GM21737 (cell line): Measurements from ENCODE around the gene NACC1.
"Not testable (repeated sequence)": the region's sequence is repeated elsewhere in the genome, so short reads cannot be mapped to it uniquely, and the experiment has no call there.

Experiments used
- ATAC-seq: cut with Tn5 transposase; IDR thresholded peaks from one replicate; pipeline ENCODE4 v1.9.1; 2021; ENCODE audit warnings: mild to moderate bottlenecking, moderate library complexity; ENCODE audit not compliant: unreplicated experiment

The NACC1 gene

DNA sequence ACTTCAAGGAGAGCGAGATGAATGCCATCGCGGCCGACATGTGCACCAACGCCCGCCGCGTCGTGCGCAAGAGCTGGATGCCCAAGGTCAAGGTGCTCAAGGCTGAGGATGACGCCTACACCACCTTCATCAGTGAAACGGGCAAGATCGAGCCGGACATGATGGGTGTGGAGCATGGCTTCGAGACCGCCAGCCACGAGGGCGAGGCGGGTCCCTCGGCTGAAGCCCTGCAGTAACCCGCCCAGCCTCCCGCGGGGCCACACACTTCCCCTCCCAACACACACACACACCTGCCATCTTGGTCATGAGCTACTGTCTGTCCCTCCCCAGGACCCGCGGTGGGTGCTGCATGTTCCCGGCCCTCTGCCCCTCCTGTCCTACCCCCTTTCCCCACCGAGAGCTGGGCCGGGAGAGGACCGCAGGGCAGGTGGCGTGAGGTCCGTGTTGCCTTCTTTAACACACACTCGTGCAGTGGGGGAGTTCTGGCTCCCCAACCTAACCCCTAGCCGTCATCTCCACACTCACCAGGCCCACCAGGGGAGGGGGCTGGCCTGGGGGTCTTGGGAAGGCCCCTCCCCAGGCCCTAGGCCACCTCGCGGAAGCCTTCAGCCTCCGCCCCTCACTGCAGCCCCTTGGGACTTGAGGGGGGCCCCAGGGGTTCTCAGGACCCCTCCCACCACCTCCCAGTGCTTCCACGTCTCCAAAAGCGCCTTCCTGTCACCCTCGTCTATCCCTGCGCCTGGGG is 20.3 kb downstream of the NACC1 start:
- no peak for ATAC-seq

DNA sequence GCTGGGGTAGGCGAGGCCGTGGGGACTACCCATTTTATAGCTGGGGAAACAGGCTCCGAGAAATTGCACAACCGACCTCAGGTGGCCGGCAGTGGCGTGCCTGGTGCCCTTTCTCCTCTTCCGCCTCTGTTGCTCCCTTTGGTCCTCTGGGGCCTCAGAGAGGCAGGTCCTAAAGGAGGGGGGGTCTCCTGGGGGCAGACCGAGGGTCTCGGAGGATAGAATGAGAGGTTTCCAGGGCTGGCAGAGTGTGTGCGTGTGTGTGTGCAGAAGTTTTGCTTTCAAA is 20.8 kb downstream of the NACC1 start:
- ATAC-seq, result no peak

DNA sequence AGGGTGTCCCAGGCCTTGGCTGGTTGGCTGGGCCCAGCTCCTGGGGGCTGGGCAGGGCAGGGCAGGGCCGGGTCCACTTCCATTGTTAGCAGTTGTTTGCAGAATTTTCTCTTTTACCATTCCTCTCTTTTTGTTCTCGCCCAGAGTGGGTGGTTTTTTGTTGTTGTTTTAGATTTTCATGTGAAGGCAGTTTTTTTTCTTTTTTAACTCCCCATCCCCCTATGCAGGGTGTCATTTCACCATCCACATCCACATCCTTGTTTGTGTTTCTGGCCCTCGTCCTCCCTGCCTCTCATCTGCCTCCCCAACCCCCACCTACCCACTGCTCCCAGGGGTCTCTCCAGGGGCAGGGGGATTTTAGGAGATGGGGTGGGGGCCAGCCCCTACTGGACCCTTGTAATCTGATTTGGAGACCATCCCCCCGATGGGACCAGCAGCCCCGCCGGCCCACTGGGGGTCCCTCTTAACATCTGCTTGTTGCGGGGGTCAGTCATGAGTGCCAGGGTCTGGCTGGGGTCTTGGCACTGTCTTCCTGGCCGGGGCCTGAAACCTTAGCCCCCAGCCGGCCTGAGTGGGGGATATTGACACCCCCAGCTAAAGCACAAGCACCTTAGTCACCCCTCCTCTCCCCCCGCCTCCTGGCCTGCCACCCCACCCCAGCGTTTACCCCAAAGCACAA is 21.7 kb downstream of the NACC1 start:
- ATAC-seq, result no peak

DNA sequence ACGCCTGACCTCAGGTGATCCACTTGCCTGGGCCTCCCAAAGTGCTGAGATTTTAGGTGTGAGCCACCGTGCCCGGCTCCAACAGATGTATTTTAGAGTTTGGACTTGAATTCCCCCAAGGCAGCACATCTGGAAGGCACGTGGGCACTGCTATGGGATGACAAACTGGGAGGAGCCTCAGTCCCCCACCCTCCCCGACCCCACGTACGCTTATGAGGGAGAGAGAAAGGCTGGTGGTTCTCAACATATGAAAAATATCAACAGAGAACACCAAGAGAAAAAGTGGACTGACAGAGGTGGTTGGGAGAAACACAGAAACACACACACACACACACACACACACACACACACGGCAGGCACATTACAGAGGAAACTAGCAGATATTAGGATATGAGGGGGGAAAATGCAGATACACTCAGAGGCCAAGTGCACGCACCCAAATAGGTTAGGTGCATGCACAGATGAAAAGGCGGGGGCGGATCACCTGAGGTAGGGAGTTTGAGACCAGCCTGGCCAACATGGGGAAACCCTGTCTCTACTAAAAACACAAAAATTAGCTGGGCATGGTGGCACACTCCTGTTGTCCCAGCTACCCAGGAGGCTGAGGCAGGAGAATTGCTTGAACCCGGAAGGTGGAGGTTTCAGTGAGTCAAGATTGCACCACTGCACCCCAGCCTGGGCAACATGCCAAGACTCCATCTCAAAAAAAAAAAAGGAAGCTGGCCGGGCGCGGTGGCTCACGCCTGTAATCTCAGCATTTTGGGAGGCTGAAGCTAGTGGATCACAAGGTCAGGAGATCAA is 28.9 kb downstream of the NACC1 start:
- ATAC-seq, result no peak

DNA sequence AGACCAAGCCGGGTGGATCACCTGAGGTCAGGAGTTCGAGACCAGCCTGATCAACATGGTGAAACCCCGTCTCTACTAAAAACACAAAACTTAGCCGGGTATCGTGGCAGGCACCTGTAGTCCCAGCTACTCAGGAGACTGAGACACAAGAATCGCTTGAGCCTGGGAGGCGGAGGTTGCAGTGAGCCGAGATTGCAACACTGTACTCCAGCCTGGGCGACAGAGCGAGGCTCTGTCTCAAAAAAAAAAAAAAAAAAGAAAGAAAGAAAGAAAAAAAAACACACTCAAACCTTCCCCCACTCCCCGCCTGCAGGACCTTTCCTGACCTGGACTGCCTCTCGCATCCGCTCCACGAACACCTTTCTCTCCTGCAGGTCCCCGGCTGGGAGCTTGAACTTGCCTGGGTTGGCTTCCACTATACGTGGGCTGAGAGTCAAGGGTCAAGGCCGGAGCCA is 31.1 kb downstream of the NACC1 start:
- not testable (repeated sequence) for ATAC-seq

DNA sequence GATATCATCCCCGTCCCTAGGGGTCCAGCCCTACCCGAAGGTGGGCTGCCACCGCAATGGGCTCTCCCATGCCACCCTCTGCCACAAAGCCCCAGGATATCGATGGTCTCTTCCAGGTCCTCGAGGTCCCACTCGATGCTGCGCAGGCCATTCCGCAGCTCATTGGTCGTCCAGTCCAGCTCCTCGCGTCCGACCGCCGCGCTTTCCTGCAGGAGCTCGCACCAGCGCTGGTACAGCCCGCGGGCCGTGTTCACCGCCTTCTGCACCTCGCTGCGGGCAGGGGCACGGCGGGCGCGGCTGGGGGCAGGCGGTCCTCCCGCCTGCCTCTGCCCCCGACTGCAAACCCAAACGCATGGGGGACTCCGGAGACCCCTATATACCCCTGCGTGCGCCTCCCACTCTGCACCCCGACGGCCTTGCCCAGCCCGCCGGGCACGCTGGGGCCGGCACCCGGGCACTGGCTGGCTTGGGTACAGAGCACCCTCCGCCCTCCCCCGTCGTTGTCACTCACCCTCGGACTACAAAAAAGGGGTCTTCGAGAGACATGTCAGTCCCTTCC is 31.6 kb downstream of the NACC1 start:
- ATAC-seq, result no peak

DNA sequence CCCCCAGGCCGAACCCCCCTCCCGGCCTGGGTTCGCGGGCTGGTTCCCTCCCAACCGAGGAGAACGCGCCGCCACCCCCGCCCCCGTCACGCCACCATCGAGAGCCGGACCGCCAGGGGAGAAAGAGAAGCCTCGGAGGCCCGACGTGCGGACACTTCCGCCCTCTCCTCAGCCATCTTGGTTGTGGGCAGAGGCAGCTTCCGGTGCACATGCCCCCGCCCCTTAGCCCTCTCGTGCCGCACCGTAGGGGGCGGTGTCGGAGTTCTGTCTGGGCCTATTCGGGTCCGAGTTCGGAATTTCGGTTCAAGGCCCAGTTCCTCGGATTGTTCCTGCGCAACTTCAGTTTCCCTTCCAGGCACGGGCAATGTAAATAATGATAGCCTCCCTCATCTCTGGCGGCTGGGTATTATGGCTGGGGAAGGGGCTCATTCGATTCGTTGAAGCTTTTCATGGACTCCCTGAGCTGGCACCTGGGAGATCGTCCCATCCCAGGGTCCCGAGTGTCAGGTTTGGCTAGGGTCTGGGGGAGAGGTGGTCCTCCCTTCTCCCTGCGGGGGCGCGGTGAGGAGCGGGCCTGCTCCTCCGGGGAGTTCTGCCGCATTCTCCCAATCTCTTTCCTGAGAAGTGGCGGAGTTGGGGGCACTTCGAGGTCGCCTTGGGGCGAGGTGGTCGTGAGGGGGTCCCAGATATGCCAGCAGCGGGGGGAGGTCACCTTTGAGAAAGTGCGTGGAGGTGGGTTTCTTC is 32.3 kb downstream of the NACC1 start, which contains the start of the genes IER2 and STX10:
TSS of gene IER2 (plus strand) at position 225 of the 744 bp plus-strand sequence. CDS start 2,776 bp downstream, outside the sequence.
TSS of gene STX10 (minus strand) at position 189 of the 744 bp plus-strand sequence. CDS start 202 bp downstream, outside the sequence.
- peak; percentile 31 for ATAC-seq

DNA sequence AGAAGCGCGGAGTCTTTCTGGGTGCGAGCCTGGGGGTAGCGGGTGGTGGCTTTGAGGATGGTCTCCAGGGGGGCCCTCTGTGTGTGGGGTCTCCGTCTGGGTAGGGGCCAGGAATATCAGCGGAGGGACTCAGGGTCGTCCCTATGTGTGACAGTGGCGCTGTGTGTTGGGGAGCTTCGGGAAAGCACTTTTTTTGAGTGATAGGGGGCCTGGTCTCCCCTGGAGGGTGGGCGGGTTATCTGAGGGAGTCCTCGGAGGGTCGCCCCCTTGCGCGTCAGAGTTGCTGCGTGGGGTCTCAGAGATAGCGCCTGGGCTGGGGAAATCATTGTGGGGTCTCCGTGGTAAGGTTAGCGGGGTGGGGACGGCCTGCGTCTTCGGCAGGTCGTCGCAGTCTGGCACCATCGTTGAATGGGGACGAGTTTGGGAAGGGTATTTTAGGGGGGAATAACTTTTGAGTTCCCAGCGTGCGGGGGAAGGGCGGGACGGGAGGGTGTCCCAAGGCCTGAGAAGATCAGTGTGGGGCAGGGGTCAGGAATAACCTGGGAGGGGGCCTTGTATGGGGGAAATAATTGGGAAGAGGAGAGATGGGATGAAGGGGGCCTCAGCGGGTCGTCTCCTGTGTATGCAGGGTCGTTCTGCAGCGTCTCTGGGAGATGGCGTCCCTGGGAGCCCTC is 33.0 kb downstream of the NACC1 start:
- no peak for ATAC-seq

DNA sequence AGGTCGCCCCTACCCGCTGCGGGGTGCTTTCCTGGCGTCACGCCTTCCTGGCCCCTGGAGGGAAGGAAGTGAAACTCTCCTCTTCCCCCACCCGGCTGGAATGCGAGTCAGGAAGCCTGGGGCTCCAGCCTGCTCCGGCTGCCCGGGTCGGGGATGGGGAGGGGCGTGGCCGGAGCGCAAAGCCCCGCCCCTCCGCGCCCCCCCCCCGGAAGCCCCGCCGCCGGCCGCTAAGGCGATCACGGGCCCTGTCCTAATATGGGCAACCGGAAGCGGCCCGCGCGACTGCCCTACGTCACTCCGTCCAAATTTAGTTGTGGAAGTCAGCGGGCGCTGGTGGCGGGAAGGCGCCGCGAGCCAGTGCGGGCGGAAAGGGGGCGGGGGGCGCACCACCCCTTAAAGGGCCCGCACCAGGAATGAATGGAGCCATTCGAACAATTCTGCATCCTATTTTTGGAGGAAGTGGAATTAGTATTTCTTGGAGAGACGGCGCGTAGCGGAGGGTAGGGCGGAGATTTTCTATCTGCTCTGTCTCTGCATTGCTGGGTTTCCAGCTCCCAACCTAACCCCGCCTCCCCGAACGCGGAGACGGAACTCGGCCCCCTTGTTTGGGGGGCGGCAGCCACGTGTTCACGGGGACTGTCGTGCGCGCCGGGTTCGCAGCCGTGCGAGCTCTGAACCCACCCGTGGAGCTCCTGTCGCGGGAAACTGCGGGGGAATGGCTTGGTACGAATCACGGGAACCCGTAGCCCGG is 33.7 kb downstream of the NACC1 start:
- peak; percentile 30 for ATAC-seq

DNA sequence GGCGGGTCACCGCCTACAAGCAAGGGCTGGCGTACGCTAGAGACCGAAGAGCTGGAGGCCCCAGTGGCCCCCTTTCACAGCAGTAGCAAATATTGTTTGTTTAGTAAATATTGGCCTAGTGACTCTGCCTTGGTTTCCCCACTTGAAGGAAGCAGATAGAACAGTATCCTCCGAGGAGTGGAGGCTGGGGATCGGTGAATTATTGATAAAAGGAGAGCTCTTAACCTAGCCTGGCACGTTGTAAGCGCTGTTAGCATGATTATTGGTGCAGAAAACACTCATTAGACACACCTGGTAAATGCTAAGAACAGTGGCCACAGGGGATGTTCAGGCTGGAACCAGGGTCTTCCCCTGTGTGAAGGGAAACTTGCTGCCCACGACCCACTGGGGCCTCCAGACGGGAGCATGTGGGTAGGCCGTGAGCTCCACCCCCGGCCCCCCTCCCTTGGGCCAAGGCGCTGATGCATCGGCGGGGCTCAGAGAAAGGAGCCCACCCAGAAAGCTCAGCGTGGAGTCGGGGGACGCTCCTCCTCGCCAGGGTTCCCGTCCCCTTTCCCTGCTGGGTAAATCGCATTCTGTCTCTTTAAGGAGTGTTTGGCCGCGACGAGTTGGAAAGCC is 34.4 kb downstream of the NACC1 start:
- peak; percentile 7 for ATAC-seq

DNA sequence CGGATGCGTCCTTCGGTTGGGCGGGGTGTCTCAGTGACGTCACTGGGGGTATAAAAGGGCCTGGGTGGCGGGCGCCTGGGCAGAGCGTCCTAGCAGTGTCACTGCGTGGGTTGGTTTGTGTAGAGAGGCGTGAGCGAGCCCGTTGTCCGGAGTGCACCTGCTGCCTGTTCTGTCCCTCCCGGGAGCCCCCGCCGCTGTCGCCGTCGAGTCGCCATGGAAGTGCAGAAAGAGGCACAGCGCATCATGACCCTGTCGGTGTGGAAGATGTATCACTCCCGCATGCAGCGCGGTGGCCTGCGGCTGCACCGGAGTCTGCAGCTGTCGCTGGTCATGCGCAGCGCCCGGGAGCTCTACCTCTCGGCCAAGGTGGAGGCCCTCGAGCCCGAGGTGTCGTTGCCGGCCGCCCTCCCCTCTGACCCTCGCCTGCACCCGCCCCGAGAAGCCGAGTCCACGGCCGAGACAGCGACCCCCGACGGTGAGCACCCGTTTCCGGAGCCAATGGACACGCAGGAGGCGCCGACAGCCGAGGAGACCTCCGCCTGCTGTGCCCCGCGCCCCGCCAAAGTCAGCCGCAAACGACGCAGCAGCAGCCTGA is 35.0 kb downstream of the NACC1 start:
- peak; percentile 20 for ATAC-seq

DNA sequence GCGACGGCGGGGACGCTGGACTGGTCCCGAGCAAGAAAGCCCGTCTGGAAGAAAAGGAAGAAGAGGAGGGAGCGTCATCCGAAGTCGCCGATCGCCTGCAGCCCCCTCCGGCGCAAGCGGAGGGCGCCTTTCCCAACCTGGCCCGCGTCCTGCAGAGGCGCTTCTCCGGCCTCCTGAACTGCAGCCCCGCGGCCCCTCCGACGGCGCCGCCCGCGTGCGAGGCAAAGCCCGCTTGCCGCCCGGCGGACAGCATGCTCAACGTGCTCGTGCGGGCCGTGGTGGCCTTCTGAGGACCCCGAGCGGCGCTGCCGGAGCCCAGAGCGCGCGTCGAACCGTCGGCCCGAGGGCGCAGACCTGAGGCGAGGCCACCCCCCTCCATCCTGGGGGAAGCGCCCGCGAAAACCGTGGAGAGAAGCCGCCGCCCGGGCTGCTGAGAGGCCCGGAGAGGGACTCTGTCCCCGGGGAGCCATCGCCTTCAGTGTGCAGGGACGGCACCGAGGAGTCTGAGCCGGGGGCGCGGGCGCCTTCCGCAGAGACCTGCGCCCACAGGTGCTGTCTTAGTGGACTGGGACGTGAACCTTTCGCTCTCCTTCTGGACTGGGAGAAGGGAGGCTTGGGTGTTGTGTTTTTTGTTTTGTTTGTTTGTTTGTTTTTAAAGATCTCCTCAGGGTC is 35.6 kb downstream of the NACC1 start:
- ATAC-seq, result no peak

DNA sequence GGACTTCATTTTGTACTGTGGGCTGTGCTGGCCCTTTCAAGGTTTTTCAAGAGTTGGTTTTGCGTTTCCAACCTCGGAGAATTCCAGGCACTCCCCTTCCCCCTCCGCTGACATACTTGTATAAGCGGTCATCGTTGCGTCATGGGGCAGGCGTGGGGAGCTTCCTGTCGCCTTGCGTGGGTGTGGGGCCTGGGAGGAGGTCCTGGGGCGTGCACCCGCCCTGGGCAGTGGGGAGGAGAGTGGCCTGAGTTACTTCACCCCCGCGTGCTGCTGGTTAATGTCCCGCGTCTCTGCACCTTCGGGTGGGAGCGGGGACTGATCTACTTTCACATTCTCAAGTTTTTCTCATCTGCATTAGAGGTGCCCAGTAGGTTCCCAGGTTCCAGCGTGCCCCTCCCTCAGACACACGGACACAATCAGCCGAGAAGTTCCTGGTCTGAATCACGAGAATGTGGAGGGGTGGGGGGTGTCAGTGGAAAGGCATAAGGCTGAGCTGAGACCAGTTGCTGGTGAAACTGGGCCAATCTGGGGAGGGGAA is 36.2 kb downstream of the NACC1 start:
- ATAC-seq, result no peak

DNA sequence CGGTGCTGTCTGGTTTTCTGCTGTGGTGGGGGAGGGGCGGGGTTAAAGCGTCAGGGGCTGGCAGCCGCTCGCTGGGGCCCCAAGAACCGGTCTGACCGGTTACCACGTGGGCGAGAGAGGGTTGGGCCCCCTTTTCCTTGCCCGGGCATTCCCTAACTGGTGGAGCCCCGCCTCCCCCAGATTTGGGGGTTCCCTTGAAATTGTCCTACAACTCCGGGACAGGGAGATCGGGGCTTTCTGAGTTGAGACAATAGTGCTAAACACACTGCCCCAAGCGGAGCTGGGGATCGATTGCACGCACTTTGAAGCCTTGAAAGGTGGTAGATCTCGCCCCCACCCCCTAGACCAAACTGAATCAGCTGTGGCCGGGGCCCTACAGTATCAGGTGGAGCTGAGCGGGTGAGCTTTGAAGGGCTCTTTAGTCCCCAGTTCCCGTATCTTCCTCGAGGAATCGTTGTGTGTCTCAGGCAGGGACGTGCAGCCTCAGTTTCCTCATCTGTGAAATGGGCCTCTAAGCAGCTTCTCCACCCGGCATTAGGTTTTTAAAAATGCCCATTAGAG is 36.9 kb downstream of the NACC1 start:
- no peak for ATAC-seq

DNA sequence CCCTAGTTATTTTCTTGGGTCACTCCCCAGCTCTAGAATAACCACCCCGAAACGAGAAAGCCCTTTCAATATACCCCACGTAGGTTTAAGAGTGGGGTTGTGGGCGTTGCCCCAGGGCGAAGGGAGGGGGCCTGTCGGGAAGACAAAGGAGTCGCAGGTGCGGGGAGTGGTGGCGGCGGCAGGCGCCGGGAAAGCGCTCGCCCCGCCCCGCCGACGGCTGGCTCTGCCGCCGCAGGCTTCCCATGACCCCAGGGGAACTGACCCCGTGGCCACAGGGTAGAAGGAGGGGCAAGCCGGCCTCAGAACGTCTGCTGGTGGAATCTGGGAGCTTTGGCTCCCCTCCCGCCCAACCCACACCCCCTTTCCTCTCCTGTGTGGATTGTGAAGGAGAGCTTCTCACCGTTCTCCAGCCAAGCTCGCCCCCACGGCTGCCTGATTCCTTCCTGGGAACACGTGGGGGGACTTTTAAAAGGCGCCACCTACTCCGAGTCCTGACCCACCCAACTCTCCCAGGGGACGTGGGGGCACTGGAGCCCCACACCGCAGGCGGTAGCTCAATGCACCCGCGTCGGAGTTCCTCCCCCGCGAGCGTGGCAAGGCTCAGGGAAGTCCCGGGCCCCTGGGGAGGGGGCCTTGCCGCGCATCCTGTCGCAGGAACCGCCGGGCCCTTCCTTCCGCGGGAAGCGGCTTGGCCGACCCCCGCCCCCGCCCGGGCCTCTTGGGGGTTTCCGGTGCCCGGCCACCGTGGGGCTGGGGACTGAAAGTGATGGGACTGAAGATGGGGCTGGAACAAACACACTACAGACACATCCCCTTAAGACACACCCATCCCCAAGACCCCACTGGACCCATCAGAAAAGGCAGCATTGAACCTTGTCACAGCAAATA is 37.7 kb downstream of the NACC1 start:
- no peak for ATAC-seq

DNA sequence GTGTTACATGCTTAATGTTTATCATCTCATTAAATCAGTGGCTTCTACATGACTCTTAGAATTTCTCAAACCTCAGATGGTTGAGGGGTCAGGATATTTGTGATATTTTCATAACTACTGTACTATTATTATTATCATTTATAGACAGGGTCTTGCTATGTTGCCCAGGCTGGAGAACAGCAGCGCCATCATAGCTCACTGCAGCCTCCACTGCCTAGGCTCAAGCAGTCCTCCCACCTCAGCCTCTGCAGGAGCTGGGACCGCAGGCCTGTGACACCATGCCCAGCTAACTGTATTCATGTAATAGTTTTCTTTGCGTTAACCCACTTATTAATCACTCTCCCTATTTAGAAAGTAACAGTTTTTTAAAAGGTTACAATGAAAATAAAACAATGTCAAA is 41.6 kb downstream of the NACC1 start:
- ATAC-seq, result no peak
